DMS 273 treated with DMSO at 0.1 percent for 48 hours (cell line): Measurements from ENCODE around the gene PEF1.

ENCODE experiments used
- DNase-seq: peaks from one replicate; lab custom pipeline; 2025; lab: John Stamatoyannopoulos, UW

PEF1 gene

DNA sequence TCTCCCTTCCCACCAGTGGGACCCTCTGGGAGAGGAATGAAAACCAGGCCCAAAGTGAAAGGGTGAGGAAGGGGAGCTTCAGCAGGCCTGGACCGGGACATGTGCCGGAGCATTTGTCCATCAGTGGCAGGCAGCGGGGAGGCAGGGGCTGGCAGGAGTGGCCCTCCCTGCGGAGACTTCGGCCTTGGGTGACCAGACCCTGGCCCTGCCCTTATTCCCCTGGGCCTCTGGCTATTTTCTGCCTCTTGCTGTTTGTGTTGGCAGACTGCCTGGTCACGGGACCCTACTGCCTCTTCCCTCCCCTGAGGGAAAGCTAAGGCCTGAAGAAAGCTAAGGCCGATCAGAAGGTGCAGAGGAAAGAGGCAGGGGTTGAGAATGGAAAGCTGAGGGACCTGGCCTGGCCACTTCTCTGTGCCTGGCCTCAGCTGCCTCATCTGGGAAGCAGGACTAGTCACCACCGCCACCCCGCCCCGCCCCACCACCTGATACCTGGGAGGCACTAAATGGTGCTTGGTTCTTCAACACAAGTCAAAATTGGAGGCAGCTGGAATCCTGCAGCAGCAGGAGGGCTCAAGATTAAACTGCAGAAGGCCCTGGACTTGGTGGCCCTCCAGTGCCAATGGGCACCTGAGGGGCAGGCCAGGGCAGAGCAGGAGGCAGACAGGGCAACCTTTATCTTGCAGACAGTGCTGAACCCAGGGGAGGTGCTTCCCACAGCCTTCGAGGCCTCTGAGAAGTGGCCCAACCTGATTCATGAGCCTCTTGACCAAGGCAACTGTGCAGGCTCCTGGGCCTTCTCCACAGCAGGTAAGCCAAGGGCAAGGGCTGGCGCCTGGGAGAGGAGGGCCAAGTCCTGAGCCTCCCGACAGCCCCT lies 60.4 kb downstream of the PEF1 start:
- no peak for DNase-seq

DNA sequence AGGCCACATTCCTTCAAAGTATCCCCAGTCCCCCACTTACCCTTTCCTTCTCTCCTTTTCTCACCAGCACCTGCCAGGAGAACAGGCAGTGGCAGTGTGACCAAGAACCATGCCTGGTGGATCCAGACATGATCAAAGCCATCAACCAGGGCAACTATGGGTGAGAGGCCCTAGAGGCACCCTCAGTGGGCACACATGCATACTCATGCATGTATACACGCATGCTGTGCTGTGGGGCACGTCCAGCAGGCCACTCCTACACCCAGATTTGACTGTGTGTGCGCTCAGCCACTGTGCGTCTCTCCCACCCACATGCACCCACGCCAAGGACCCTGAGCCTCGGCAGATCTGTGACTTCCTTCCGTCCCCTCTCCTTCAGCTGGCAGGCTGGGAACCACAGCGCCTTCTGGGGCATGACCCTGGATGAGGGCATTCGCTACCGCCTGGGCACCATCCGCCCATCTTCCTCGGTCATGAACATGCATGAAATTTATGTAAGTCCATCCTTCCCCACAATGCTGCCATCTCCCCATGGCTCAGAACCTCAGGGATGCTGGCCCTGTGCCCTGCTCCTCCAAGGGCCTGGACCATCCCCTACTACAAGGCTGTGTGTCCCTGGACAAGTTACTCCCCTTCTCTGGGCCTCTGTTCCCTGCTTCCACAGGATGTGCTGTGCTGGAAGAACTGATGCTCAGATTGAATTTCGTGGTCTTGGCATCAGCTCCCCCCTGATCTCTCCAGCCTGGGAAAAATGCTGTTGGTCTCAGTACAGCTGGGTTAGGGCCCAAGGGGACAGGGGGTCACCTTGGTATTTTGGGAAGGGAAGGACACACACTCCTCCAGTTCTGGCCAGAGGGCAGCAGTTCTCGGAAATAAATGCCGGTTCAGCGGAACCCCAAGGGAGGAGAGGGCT lies 61.3 kb downstream of the PEF1 start:
- no peak for DNase-seq

DNA sequence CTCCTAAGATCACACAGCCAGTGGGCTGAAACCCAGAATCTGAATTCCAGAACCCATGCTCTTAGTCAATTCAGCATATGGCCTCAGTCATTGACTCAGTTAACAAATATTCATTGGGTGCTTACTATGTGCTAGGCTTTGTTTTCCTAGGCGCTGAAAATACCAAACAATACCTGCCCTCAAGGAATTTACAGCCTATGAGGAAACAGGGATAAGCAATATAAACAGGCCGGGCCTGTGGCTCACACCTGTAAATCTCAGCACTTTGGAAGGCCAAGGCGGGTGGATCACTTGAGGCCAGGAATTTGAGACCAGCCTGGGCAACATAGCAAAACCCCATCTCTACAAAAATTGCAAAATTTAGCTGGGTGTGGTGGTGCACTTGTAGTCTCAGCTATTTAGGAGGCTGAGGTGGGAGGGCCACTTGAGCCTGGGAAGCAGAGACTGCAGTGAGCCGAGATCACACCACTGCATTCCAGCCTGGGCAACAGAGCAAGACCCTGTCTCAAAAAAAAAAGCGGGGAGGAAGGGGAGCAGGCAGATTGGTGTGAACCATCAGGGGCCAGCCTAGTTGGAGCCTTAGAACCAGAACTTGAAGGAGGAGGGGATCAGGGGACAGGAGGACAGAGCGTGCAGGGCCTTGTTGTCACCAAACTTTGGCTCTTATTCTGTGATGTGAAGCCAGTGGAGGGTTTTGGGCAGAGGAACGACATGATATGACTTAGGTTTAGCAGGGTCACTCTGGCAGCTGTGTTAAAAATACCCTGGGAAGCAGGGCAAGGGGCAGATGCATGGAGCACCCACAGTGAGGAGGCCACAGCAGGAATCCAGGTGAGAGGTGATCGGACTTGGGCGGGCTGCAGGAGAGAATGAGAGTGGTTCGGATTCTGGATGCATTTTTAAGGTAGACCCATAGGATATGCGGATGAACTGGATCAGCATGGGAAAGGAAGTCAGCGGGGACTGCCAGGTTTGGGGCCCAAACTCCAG lies 62.6 kb downstream of the PEF1 start:
- DNase-seq = no peak

- DNase-seq = no peak
Observed at GRCh38 chr1:31580891-31581603, 63.6 kb downstream of the PEF1 start.

DNA sequence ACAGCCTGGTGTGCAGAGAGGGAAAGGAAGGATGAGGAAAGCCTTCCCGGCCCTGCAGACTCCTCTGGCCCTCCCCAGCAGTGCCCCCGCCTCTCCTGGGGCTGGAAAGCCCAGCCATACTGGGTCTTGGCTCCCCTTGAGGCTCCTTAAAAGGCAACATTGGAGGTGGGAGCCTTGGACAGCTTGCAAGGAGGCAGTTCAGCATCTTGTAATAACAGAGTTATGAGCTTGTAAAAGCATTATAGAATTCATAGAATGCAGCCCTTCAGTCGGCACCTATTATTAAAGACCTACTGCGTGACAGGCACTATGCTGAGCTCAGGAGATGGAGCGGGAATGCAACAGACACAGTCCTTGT lies 64.2 kb downstream of the PEF1 start:
- no peak for DNase-seq
